Astrocyte of the spinal cord (primary cell): ENCODE data around the gene RBM11.

ENCODE experiments used
- DNase-seq: peaks from one replicate; pipeline ENCODE4 v3.0.0; 2011; ENCODE audit warnings: low read depth, low spot score
- H3K4me3 ChIP-seq: 2 replicates; pipeline ENCODE4 v1.5.1; 2011; ENCODE audit warnings: low read depth, mild to moderate bottlenecking, low read length, moderate library complexity
- CTCF ChIP-seq: IDR thresholded peaks from 2 replicates; pipeline ENCODE4 v1.5.1; 2012; ENCODE audit warnings: low read depth, mild to moderate bottlenecking, low read length, inconsistent platforms
- in situ Hi-C: cut with HindIII; loops from 2 replicates; pipeline ENCODE4 v1.10.0; 2017; ENCODE audit warnings: low sequenced_read_pairs

Gene RBM11

GRCh38 chr21:14265023-14265422 lies 49.1 kb downstream of the RBM11 start:
- H3K4me3 ChIP-seq, result no peak overlapping the region
- in situ Hi-C loops, result no loop called here
- no peak for TF ChIP-seq CTCF
- no peak for DNase-seq

- DNase-seq, result no peak
- in situ Hi-C loops, result no loop called here
- TF ChIP-seq CTCF, result no peak
- H3K4me3 ChIP-seq, result no peak overlapping the region
Observed at GRCh38 chr21:14267076-14267475, 51.1 kb downstream of the RBM11 start.

DNA sequence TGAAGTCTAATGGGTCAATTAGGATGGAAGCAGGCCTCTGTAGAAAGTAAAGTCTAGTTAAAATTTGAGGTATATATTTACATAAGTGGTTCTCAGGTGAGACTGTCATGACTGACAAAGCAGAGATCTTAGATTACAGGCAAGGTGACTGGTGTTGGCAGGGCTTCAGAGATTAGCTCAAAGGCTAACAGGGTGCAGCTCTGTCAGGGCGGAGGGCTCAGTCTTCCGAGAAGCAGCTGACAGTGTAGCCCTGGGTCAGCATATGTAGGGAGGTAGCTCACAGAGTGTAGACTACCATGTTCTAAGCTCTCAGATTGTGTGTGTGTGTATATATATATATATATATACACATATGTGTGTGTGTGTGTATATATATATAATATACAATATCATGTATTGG lies 54.7 kb downstream of the RBM11 start:
- TF ChIP-seq CTCF, result no peak
- in situ Hi-C loops, result no loop called here
- no peak overlapping the region for H3K4me3 ChIP-seq
- DNase-seq, result no peak

GRCh38 chr21:14271053-14271452 lies 55.1 kb downstream of the RBM11 start:
- no peak for TF ChIP-seq CTCF
- DNase-seq, result no peak
- H3K4me3 ChIP-seq, result no peak overlapping the region
- in situ Hi-C loops, result no loop called here

GRCh38 chr21:14271641-14272040 lies 55.7 kb downstream of the RBM11 start:
- no peak overlapping the region for H3K4me3 ChIP-seq
- DNase-seq, result no peak
- in situ Hi-C loops, result no loop called here
- TF ChIP-seq CTCF, result no peak

DNA sequence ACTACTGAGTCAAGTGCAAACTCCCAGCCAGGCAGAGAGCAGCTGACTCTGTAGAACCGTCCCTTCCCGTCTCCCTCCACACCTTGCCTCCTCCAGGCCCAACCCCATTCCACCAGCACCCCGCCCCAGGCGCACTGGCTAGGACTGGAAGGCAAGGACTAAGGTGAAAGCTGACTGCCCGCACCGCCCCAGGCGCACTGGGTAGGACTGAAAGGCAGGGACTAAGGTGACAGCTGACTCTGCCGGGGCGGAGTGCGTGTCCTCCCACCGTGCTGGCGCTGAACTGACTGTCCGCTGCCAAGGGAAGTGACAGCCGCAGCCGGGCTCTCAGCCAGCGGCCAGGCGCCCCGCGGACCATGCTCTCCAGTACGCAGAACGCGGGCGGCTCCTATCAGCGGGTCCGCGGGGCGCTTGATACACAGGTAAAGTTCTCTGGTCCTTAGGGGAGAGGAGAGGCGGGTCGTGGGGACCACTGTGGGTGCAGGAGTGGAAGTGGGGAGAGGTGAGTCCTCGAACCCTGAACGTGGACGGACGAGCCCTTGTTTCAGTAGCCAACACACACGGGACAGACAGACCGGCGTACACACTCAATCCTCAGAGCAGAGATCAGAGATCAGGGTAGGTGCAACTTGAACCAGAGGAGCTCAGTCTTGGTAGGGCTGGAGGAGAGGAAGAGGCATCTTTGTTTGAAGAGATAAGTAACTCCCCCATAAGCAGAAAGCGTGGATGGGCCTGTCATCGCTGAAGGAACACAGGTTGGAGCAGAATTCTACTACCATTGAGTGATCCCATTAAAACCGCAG lies 58.0 kb downstream of the RBM11 start:
- no peak overlapping the region for H3K4me3 ChIP-seq
- in situ Hi-C loops, result no loop called here
- no peak for DNase-seq

More for the DNA sequence above, 58.0 kb downstream of the RBM11 start:
- no peak for TF ChIP-seq CTCF
